Prostate gland (tissue), 2 donors: ENCODE results near the gene PVR. TPM values are rescaled to one million over a fixed set of nuclear protein-coding genes. Genes with fewer than 3 reads are reported as not detected.
"Not testable (repeated sequence)": the region's sequence is repeated elsewhere in the genome, so short reads cannot be mapped to it uniquely, and the experiment has no call there.

ENCODE experiments used
- DNase-seq: peaks from one replicate; pipeline ENCODE4 v3.0.0-alpha.2; 2019; ENCODE audit warnings: low spot score
- H3K27ac ChIP-seq, 2 donors: fragments of 200-600 bp; sonication (generic); 2 replicates each; pipeline ENCODE4 v1.5.1; 2017 to 2019
- H3K27me3 ChIP-seq: fragments of 200-600 bp; sonication (generic); replicated peaks from 2 replicates; pipeline ENCODE4 v1.5.1; 2019; ENCODE audit not compliant: insufficient read depth
- H3K36me3 ChIP-seq, 2 donors: fragments of 200-600 bp; sonication (generic); 1 replicate in 1 of 2; 2 replicates in 1 of 2; pipeline versions ENCODE4 v1.5.1 to v1.8.1; 2017 to 2019
- H3K4me1 ChIP-seq: fragments of 200-600 bp; sonication (generic); replicated peaks from 2 replicates; pipeline ENCODE4 v1.5.1; 2019
- H3K4me3 ChIP-seq, 2 donors: fragments of 200-600 bp; sonication (generic); 2 replicates each; pipeline ENCODE4 v1.5.1; 2017 to 2019
- H3K9me3 ChIP-seq: fragments of 200-600 bp; sonication (generic); 2 replicates; pipeline ENCODE4 v1.5.1; 2017
- CTCF ChIP-seq, 4 experiments: fragments of 200-600 bp in 2 of 4; fragments of 450-650 bp in 2 of 4; sonication (generic) in 2 of 4; IDR thresholded peaks; 1 replicate in 3 of 4; 2 replicates in 1 of 4; pipeline ENCODE4 v1.5.1; 2016 to 2019; ENCODE audit warnings: antibody characterized with exemption in 4 of 4, mild to moderate bottlenecking in 2 of 4, moderate library complexity in 2 of 4
- POLR2A ChIP-seq: fragments of 450-650 bp; IDR thresholded peaks from one replicate; pipeline ENCODE4 v1.6.1; 2016; ENCODE audit warnings: antibody characterized with exemption, mild to moderate bottlenecking
- POLR2AphosphoS5 ChIP-seq: sonication (generic); formaldehyde crosslinking; IDR thresholded peaks from one replicate; pipeline ENCODE4 v1.6.1; 2017; ENCODE audit warnings: antibody characterized with exemption
- WGBS: methylation state at CpG from one replicate; pipeline ENCODE4 v1.1.5; 2018; 5-methylcytosine and 5-hydroxymethylcytosine counted together
- intact Hi-C: fragments of 100-400 bp; cut with DNase I; formaldehyde crosslinking; loops from one replicate; pipeline ENCODE4 v1.14.2; 2022
- total RNA-seq, 2 donors: library from RNA; depleted of rRNA; stranded (reverse); fragments of >200 nt; gene quantifications; one replicate each; pipeline ENCODE4 v1.1.0, GENCODE V29; 2016

PVR gene
- total RNA-seq, 2 donors from 2014 or later: 30.1 to 35.6 TPM

DNA sequence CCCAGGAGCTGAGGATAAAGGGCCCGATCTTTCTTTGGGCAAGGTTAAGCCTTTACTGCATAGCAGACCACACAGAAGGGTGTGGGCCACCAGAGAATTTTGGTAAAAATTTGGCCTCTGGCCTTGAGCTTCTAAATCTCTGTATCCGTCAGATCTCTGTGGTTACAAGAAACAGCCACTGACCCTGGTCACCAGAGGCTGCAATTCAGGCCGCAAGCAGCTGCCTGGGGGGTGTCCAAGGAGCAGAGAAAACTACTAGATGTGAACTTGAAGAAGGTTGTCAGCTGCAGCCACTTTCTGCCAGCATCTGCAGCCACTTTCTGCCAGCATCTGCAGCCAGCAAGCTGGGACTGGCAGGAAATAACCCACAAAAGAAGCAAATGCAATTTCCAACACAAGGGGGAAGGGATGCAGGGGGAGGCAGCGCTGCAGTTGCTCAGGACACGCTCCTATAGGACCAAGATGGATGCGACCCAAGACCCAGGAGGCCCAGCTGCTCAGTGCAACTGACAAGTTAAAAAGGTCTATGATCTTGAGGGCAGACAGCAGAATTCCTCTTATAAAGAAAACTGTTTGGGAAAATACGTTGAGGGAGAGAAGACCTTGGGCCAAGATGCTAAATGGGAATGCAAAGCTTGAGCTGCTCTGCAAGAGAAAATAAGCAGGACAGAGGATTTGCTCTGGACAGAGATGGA, 19.1 kb downstream of the PVR start:
- no peak for TF ChIP-seq POLR2A
- DNase-seq: no peak
- intact Hi-C loops: no loop called here
- Histone ChIP-seq H3K36me3 (no peaks in the 10 kb centered on the region), H3K27me3 (no peaks in the 10 kb centered on the region), H3K4me3 (no peak overlapping the region), H3K27ac (no peak overlapping the region), H3K9me3 (no peaks in the 10 kb centered on the region), H3K4me1 (no peaks in the 10 kb centered on the region)
- WGBS: 55% methylated on average over 7 of the region's 7 CpGs

GRCh38 chr19:44663996-44664395, 20.3 kb downstream of the PVR start:
- H3K9me3 ChIP-seq: no peaks in the 10 kb centered on the region
- no peaks in the 10 kb centered on the region for H3K4me1 ChIP-seq
- DNase-seq: no peak
- TF ChIP-seq POLR2A (no peak), CTCF (IDR thresholded peaks at IDR 0.05) (no peak), POLR2AphosphoS5 (no peak)
- no peak overlapping the region for H3K27ac ChIP-seq
- no peaks in the 10 kb centered on the region for H3K27me3 ChIP-seq
- no peaks in the 10 kb centered on the region for H3K36me3 ChIP-seq
- no peak overlapping the region for H3K4me3 ChIP-seq
- intact Hi-C loops: no loop called here
- 98% methylated on average over 5 of the region's 5 CpGs for WGBS

GRCh38 chr19:44664976-44665375, 21.3 kb downstream of the PVR start:
- no peaks in the 10 kb centered on the region for H3K36me3 ChIP-seq
- intact Hi-C loops: no loop called here
- no peaks in the 10 kb centered on the region for H3K4me1 ChIP-seq
- TF ChIP-seq POLR2A (no peak), CTCF (IDR thresholded peaks at IDR 0.05) (no peak)
- DNase-seq: no peak
- no peak overlapping the region for H3K27ac ChIP-seq
- no peak overlapping the region for H3K4me3 ChIP-seq
- H3K27me3 ChIP-seq: no peaks in the 10 kb centered on the region
- no peaks in the 10 kb centered on the region for H3K9me3 ChIP-seq
- 93% methylated on average over 10 of the region's 10 CpGs for WGBS

GRCh38 chr19:44666852-44667556, 23.3 kb downstream of the PVR start:
- intact Hi-C loops: no loop called here
- no peak for DNase-seq
- Histone ChIP-seq H3K9me3 (no peaks in the 10 kb centered on the region), H3K27ac (no peak overlapping the region), H3K4me3 (no peak overlapping the region), H3K36me3 (no peaks in the 10 kb centered on the region), H3K4me1 (no peaks in the 10 kb centered on the region), H3K27me3 (no peaks in the 10 kb centered on the region)
- 85% methylated on average over 7 of the region's 7 CpGs for WGBS
- TF ChIP-seq POLR2AphosphoS5 (no peak), CTCF (IDR thresholded peaks at IDR 0.05) (no peak), POLR2A (no peak)

- Histone ChIP-seq H3K9me3 (no peaks in the 10 kb centered on the region), H3K4me1 (no peaks in the 10 kb centered on the region), H3K27me3 (no peaks in the 10 kb centered on the region), H3K27ac (no peak overlapping the region), H3K36me3 (no peaks in the 10 kb centered on the region), H3K4me3 (no peak overlapping the region)
- DNase-seq: no peak
- TF ChIP-seq CTCF (IDR thresholded peaks at IDR 0.05) (no peak), POLR2AphosphoS5 (no peak), POLR2A (no peak)
- intact Hi-C loops: no loop called here
- 90% methylated on average over 2 of the region's 2 CpGs for WGBS
Observed at GRCh38 chr19:44668985-44669764, 25.5 kb downstream of the PVR start.

- H3K27me3 ChIP-seq, DNase-seq, H3K4me1 ChIP-seq, intact Hi-C loops, H3K36me3 ChIP-seq, H3K9me3 ChIP-seq, H3K27ac ChIP-seq, H3K4me3 ChIP-seq: not testable (repeated sequence)
- WGBS: 100% methylated on average over 2 of the region's 2 CpGs
Observed at GRCh38 chr19:44670027-44670426, 26.3 kb downstream of the PVR start.
